ENCODE data around the gene SMOC1.

The SMOC1 gene

DNA sequence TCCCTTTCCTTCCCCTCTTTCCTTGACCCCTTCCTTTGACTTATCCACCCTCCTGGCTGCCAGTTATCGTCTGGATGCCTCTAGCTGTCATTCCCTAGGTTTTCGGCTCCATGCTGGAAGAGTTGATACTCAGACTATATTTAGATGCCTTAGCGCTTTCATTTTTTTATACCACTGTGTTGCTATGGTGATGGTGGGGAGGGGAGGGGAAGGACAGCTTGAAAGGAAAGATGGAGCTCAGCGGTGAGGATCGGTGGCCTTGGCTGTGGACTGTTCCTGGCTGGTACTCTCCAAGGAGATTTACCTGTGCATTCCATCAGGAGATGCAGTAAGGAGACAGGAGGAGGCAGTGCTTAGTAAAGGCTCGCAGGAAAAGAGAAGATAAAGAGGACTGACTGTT is 200.9 kb downstream of the SMOC1 start:
- no peak for DNase-seq (ENCODE audit: extremely low spot score)
- POLR2A ChIA-PET = no interaction called here
- TF ChIP-seq FOXK2 (IDR thresholded peaks at IDR 0.05) (no peak), ZNF384 (IDR thresholded peaks at IDR 0.05) (no peak), PKNOX1 (IDR thresholded peaks at IDR 0.05) (no peak), SP1 (IDR thresholded peaks at IDR 0.05) (no peak), CTBP1 (IDR thresholded peaks at IDR 0.05; ENCODE audit: borderline replicate concordance) (no peak), BHLHE40 (IDR thresholded peaks at IDR 0.05; ENCODE audit: borderline replicate concordance) (no peak), LEF1 (IDR thresholded peaks at IDR 0.05; ENCODE audit: borderline replicate concordance) (no peak), L3MBTL2 (conservative IDR thresholded peaks at IDR 0.05) (no peak), TARDBP (IDR thresholded peaks at IDR 0.05) (no peak), FOXA1 (IDR thresholded peaks at IDR 0.05) (no peak), SUZ12 (IDR thresholded peaks at IDR 0.05) (no peak), ELF4 (IDR thresholded peaks at IDR 0.05) (no peak), HDGF (IDR thresholded peaks at IDR 0.05; ENCODE audit: borderline replicate concordance) (no peak), FOXM1 (IDR thresholded peaks at IDR 0.05; ENCODE audit: borderline replicate concordance) (no peak), ARNT (IDR thresholded peaks at IDR 0.05) (no peak)
- CTCF ChIA-PET = interaction anchor here (1.3 kb wide), 1 partner anchor 267 kb away, joined by 3 read pairs; no protein-coding TSS in a partner anchor
